BE2C (cell line): ENCODE results near the gene DNM2.
A peak's percentile ranks its signal among the peaks of the same experiment; 100 is the strongest.

Experiments
- DNase-seq: peaks from one replicate; pipeline ENCODE4 v3.0.0-alpha.2; 2020
- H3K27me3 ChIP-seq: fragments of 250-450 bp; sonication (Bioruptor Pico); 2 replicates; pipeline ENCODE4 v1.5.1; 2020; ENCODE audit warnings: mild to moderate bottlenecking
- H3K36me3 ChIP-seq: fragments of 250-450 bp; sonication (Bioruptor Pico); 2 replicates; pipeline ENCODE4 v1.5.1; 2020; ENCODE audit warnings: mild to moderate bottlenecking
- H3K4me1 ChIP-seq: fragments of 250-450 bp; sonication (Bioruptor Pico); 2 replicates; pipeline ENCODE4 v1.5.1; 2020
- H3K4me3 ChIP-seq: 2 replicates; pipeline ENCODE4 v1.5.1; 2011; ENCODE audit warnings: low read depth, low read length
- H3K9me3 ChIP-seq: fragments of 250-450 bp; sonication (Bioruptor Pico); 2 replicates; pipeline ENCODE4 v1.5.1; 2020
- CTCF ChIP-seq: IDR thresholded peaks from 2 replicates; pipeline ENCODE4 v1.5.1; 2012; ENCODE audit warnings: mild to moderate bottlenecking, low read depth, low read length

DNM2 gene

DNA sequence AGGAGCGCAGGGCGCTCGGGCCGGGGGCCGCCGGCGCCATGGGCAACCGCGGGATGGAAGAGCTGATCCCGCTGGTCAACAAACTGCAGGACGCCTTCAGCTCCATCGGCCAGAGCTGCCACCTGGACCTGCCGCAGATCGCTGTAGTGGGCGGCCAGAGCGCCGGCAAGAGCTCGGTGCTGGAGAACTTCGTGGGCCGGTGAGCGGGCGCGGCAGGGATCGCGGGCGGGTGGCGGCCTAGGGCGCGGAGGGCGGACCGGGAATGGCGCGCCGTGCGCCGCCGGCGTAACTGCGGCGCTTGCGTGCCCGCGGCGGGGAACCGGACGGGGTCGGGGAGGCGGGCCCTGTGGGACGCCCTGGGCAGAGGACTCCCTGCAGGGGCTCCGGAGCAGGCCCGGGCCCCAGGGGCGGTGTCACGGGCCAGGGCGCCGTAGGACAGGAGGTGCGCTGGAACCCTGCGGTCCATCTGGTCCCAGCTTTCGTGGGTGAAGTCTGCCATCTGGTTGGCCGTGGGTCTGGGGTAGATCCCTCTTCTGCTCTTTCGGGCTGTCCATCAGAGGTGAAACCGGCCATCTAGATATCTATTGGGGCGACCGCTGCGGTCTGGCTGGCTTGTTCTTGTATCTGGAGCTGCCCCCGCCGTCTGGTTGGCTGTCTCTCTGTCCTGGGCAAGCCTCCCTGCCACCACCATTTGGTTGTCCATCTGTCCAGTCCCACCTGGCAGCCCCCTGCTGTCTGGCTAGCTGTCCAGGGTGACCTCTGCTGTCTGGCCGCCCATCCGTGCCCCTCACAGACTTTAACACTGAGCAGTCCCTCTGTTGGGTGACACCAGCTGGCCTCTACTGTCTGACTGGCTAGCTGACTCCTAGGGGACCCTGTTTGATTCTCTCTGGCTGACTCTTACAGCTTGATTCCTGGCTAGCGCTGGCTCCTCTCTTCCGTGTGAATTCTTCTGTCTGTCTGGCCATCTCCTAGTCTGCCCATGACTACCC is 622 bp downstream of the DNM2 start:
- peak; percentile 60 for DNase-seq

DNA sequence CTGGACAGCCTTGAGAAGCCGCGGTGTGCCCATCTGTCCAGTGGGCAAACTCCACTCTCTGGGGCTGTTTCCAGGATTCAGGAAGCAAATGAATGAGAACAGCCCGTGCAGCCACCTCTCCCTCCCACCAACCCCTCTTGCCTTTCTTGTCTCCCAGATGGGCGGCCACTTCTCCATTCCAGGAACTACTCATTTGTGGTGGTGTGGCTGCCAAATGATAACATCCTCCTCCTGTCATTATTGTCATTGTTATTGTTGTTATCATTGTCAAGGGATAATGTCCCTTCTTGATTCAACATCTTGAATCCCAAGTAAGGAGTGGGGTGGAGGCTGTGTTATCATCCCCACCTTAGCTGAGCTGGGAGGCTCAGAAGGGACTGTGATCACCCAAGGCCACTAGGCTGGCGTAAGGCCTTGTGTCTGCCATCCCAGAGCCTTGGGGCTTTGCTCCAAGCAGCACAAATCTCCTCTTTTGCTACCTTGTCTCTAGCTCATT is 1.6 kb downstream of the DNM2 start:
- peaks cover 13% of the 10 kb centered on the region for H3K36me3 ChIP-seq
- no peak for DNase-seq
- peaks cover 5% of the 10 kb centered on the region; the same call in 1 of the 2 replicates for H3K4me1 ChIP-seq
- H3K4me3 ChIP-seq = peak overlapping the region; percentile 86
- H3K27me3 ChIP-seq = no peaks in the 10 kb centered on the region
- no peaks in the 10 kb centered on the region for H3K9me3 ChIP-seq
- TF ChIP-seq CTCF = no peak

More for the DNA sequence above, 622 bp downstream of the DNM2 start:
- H3K36me3 ChIP-seq = peaks cover 10% of the 10 kb centered on the region
- H3K27me3 ChIP-seq = no peaks in the 10 kb centered on the region
- H3K4me3 ChIP-seq = peak overlapping the region; percentile 86
- H3K4me1 ChIP-seq = no peaks in the 10 kb centered on the region
- no peaks in the 10 kb centered on the region for H3K9me3 ChIP-seq
- TF ChIP-seq CTCF = no peak

DNA sequence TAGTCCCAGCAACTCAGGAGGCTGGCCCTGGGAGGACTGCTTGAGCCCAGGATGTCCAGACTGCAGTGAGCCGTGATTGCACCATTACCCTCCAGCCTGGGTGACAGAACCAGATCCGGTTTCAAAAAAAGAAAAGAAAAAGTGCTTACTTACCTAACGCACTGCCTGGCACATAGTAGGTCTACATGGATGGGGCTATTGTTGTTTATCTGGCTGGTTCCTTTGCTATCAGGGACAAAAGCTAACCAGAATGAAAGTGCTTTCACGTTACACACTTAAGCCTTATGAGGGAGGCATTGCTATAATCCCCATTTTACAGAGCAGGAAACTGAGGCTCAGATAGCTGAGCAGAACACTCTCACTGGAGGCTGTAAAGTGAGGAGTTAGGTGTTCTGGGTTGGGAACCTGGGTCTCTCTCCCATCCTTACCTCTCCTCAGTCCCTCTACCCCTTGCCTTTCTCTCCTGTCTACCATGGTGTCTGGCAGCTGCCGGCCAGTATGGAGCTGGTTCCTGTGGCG is 2.8 kb downstream of the DNM2 start:
- Histone ChIP-seq H3K4me3 (no peak overlapping the region), H3K27me3 (no peaks in the 10 kb centered on the region), H3K4me1 (peaks cover 11% of the 10 kb centered on the region; the same call in 1 of the 2 replicates), H3K36me3 (peaks cover 15% of the 10 kb centered on the region), H3K9me3 (no peaks in the 10 kb centered on the region)
- no peak for DNase-seq
- no peak for TF ChIP-seq CTCF

- H3K9me3 ChIP-seq = no peaks in the 10 kb centered on the region
These were observed 5.7 kb downstream of the DNM2 start for GRCh38 chr19:10723591-10723990.

GRCh38 chr19:10724573-10725071 is 6.7 kb downstream of the DNM2 start:
- Histone ChIP-seq H3K4me1 (peaks cover 11% of the 10 kb centered on the region; the same call in 1 of the 2 replicates), H3K36me3 (peaks cover 20% of the 10 kb centered on the region), H3K4me3 (no peak overlapping the region; the same call in 1 of the 2 replicates), H3K27me3 (no peaks in the 10 kb centered on the region), H3K9me3 (no peaks in the 10 kb centered on the region)
- TF ChIP-seq CTCF = no peak
- peak; percentile 56 for DNase-seq

More at GRCh38 chr19:10723591-10723990, 5.7 kb downstream of the DNM2 start:
- peaks cover 11% of the 10 kb centered on the region; the same call in 1 of the 2 replicates for H3K4me1 ChIP-seq
- H3K27me3 ChIP-seq = no peaks in the 10 kb centered on the region
- no peak for TF ChIP-seq CTCF
- no peak for DNase-seq
- peaks cover 17% of the 10 kb centered on the region for H3K36me3 ChIP-seq
- no peak overlapping the region for H3K4me3 ChIP-seq
